DND-41 (cell line): ENCODE results near the gene SUPV3L1.

Experiments
- EZH2 ChIP-seq: IDR thresholded peaks from 3 replicates; pipeline ENCODE4 v1.6.1; 2012; ENCODE audit warnings: borderline replicate concordance, low read depth, mild to moderate bottlenecking, moderate library complexity, low read length, inconsistent platforms; ENCODE audit not compliant: severe bottlenecking
- TF ChIP-seq, protein P1 (sequence below): IDR thresholded peaks from 2 replicates; pipeline ENCODE4 v1.5.1; 2012; ENCODE audit warnings: borderline replicate concordance, low read length, moderate library complexity, mild to moderate bottlenecking; ENCODE audit not compliant: poor library complexity, severe bottlenecking; ENCODE audit errors: extremely low read depth

DNA sequence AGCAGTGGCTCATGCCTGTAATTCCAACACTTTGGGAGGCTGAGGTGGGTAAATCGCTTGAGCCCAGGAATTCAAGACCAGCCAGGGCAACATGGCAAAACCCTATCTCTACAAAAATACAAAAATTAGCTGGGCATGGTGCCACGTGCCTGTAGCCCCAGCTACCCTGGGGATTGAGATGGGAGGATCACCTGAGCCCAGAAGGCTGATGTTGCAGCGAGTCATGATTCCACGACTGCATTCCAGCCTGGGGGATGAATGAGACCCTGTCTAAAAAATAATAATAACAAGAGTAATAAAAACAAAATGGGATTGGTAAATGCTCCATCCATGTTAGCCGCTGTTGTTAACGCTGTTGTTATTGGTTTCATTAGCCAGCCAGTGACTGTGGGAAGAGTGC lies 38.8 kb downstream of the SUPV3L1 start:
- TF ChIP-seq, protein P1, sequence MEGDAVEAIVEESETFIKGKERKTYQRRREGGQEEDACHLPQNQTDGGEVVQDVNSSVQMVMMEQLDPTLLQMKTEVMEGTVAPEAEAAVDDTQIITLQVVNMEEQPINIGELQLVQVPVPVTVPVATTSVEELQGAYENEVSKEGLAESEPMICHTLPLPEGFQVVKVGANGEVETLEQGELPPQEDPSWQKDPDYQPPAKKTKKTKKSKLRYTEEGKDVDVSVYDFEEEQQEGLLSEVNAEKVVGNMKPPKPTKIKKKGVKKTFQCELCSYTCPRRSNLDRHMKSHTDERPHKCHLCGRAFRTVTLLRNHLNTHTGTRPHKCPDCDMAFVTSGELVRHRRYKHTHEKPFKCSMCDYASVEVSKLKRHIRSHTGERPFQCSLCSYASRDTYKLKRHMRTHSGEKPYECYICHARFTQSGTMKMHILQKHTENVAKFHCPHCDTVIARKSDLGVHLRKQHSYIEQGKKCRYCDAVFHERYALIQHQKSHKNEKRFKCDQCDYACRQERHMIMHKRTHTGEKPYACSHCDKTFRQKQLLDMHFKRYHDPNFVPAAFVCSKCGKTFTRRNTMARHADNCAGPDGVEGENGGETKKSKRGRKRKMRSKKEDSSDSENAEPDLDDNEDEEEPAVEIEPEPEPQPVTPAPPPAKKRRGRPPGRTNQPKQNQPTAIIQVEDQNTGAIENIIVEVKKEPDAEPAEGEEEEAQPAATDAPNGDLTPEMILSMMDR: no peak
- TF ChIP-seq EZH2: no peak
